Measurements from ENCODE around the gene PLP2. TPM values are rescaled to one million over a fixed set of nuclear protein-coding genes. Genes with fewer than 3 reads are reported as not detected.
A peak's percentile ranks its signal among the peaks of the same experiment; 100 is the strongest.

The PLP2 gene
- total and polyA plus RNA-seq, 2 donors (not counting 1 experiment from before 2014, with no cell fraction given) = 23.3 to 212 TPM

GRCh38 chrX:49186125-49187027 lies 14.7 kb downstream of the PLP2 start, which contains the start of gene PRICKLE3:
PRICKLE3 (minus strand) TSS chrX:49186373; CDS start chrX:49186297, 76 bp downstream.
- no peak for TF ChIP-seq EZH2 (IDR thresholded peaks at IDR 0.05; ENCODE audit: low read length, missing control alignments)
- TF ChIP-seq, protein P1, sequence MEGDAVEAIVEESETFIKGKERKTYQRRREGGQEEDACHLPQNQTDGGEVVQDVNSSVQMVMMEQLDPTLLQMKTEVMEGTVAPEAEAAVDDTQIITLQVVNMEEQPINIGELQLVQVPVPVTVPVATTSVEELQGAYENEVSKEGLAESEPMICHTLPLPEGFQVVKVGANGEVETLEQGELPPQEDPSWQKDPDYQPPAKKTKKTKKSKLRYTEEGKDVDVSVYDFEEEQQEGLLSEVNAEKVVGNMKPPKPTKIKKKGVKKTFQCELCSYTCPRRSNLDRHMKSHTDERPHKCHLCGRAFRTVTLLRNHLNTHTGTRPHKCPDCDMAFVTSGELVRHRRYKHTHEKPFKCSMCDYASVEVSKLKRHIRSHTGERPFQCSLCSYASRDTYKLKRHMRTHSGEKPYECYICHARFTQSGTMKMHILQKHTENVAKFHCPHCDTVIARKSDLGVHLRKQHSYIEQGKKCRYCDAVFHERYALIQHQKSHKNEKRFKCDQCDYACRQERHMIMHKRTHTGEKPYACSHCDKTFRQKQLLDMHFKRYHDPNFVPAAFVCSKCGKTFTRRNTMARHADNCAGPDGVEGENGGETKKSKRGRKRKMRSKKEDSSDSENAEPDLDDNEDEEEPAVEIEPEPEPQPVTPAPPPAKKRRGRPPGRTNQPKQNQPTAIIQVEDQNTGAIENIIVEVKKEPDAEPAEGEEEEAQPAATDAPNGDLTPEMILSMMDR (conservative IDR thresholded peaks at IDR 0.05 in 1 of 2, IDR thresholded peaks at IDR 0.05 in 1 of 2; ENCODE audit: low read depth in 1 of 2, low read length in 2 of 2) = peak; percentile 16 to 26
- Histone ChIP-seq H3K27me3 (ENCODE audit: control insufficient read depth, insufficient read depth, low read length) (no peaks in the 10 kb centered on the region), H3K9ac (ENCODE audit: insufficient read depth, low read length) (peak within 1 kb of the TSS; percentile 58), H4K20me1 (ENCODE audit: control insufficient read depth, extremely low read depth, insufficient read depth, low read length) (no peaks in the 10 kb centered on the region), H3K36me3 (ENCODE audit: control insufficient read depth, insufficient read depth, low read length) (no peaks in the 10 kb centered on the region), H3K4me2 (ENCODE audit: extremely low read depth, insufficient read depth, low read length) (peak within 1 kb of the TSS; percentile 68), H3K79me2 (ENCODE audit: control insufficient read depth, insufficient read depth, low read length) (no peaks in the 10 kb centered on the region), H3K4me3 (replicated peaks in 1 of 4; ENCODE audit: control extremely low read depth in 1 of 4, insufficient read depth in 1 of 4, low read depth in 3 of 4, low read length in 4 of 4) (peak within 1 kb of the TSS; percentile 36 to 69 (median 57)), H3K4me1 (ENCODE audit: control insufficient read depth, extremely low read depth, insufficient read depth, low read length) (peaks cover 2% of the 10 kb centered on the region), H3K9me3 (ENCODE audit: control insufficient read depth, insufficient read depth, low read depth, low read length) (no peaks in the 10 kb centered on the region), H2AFZ (ENCODE audit: low read length) (no peak within 1 kb of the TSS), H3K27ac (ENCODE audit: insufficient read depth, low read length) (no peak within 1 kb of the TSS)
- peak; percentile 38 to 57 for DNase-seq (ENCODE audit: low read depth in 2 of 2)

DNA sequence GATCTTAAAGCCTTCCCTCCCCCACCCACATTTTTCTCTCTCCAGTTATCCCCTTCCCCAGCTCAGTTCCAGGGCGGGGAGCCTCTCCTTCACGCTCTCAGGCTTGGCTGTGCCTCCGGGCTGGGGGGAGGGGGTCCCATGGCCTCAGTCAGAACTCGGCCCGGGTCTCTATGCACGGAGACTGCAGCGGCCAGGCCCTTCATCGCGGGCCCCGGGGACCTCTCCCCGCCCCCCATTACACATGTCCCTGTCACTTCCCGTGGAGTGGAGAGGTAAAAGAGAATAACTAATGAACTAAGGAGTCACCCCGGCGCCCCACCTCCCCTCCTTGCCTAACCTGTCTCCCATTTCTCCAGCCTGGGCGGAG lies 15.3 kb downstream of the PLP2 start:
- Histone ChIP-seq H3K36me3 (ENCODE audit: control insufficient read depth, insufficient read depth, low read length) (no peaks in the 10 kb centered on the region), H3K4me2 (ENCODE audit: extremely low read depth, insufficient read depth, low read length) (no peak overlapping the region), H4K20me1 (ENCODE audit: control insufficient read depth, extremely low read depth, insufficient read depth, low read length) (no peaks in the 10 kb centered on the region), H2AFZ (ENCODE audit: low read length) (no peak overlapping the region), H3K27me3 (ENCODE audit: control insufficient read depth, insufficient read depth, low read length) (no peaks in the 10 kb centered on the region), H3K4me3 (replicated peaks in 1 of 4; ENCODE audit: control extremely low read depth in 1 of 4, insufficient read depth in 1 of 4, low read depth in 3 of 4, low read length in 4 of 4) (no peak overlapping the region), H3K4me1 (ENCODE audit: control insufficient read depth, extremely low read depth, insufficient read depth, low read length) (peaks cover 2% of the 10 kb centered on the region), H3K27ac (ENCODE audit: insufficient read depth, low read length) (no peak overlapping the region), H3K79me2 (ENCODE audit: control insufficient read depth, insufficient read depth, low read length) (no peaks in the 10 kb centered on the region), H3K9me3 (ENCODE audit: control insufficient read depth, insufficient read depth, low read depth, low read length) (no peaks in the 10 kb centered on the region), H3K9ac (ENCODE audit: insufficient read depth, low read length) (no peak overlapping the region)
- TF ChIP-seq EZH2 (IDR thresholded peaks at IDR 0.05; ENCODE audit: low read length, missing control alignments) = no peak
- TF ChIP-seq, protein P1 (conservative IDR thresholded peaks at IDR 0.05 in 1 of 2, IDR thresholded peaks at IDR 0.05 in 1 of 2; ENCODE audit: low read depth in 1 of 2, low read length in 2 of 2) = no peak
- no peak for DNase-seq (ENCODE audit: low read depth in 2 of 2)

GRCh38 chrX:49187526-49187925 lies 15.8 kb downstream of the PLP2 start:
- H3K9ac ChIP-seq (ENCODE audit: insufficient read depth, low read length) = no peak overlapping the region
- DNase-seq (ENCODE audit: low read depth in 2 of 2) = no peak
- H4K20me1 ChIP-seq (ENCODE audit: control insufficient read depth, extremely low read depth, insufficient read depth, low read length) = no peaks in the 10 kb centered on the region
- no peak overlapping the region for H2AFZ ChIP-seq (ENCODE audit: low read length)
- no peak overlapping the region for H3K4me3 ChIP-seq (replicated peaks in 1 of 4; ENCODE audit: control extremely low read depth in 1 of 4, insufficient read depth in 1 of 4, low read depth in 3 of 4, low read length in 4 of 4)
- H3K36me3 ChIP-seq (ENCODE audit: control insufficient read depth, insufficient read depth, low read length) = no peaks in the 10 kb centered on the region
- H3K4me1 ChIP-seq (ENCODE audit: control insufficient read depth, extremely low read depth, insufficient read depth, low read length) = peaks cover 2% of the 10 kb centered on the region
- H3K27me3 ChIP-seq (ENCODE audit: control insufficient read depth, insufficient read depth, low read length) = no peaks in the 10 kb centered on the region
- H3K9me3 ChIP-seq (ENCODE audit: control insufficient read depth, insufficient read depth, low read depth, low read length) = no peaks in the 10 kb centered on the region
- TF ChIP-seq EZH2 (IDR thresholded peaks at IDR 0.05; ENCODE audit: low read length, missing control alignments) = no peak
- TF ChIP-seq, protein P1 (conservative IDR thresholded peaks at IDR 0.05 in 1 of 2, IDR thresholded peaks at IDR 0.05 in 1 of 2; ENCODE audit: low read depth in 1 of 2, low read length in 2 of 2) = no peak
- no peaks in the 10 kb centered on the region for H3K79me2 ChIP-seq (ENCODE audit: control insufficient read depth, insufficient read depth, low read length)
- H3K4me2 ChIP-seq (ENCODE audit: extremely low read depth, insufficient read depth, low read length) = no peak overlapping the region
- no peak overlapping the region for H3K27ac ChIP-seq (ENCODE audit: insufficient read depth, low read length)
